ENCODE measurements around the gene IGF2BP2.
"Not testable (repeated sequence)": the region's sequence is repeated elsewhere in the genome, so short reads cannot be mapped to it uniquely, and the experiment has no call there.

The IGF2BP2 gene

DNA sequence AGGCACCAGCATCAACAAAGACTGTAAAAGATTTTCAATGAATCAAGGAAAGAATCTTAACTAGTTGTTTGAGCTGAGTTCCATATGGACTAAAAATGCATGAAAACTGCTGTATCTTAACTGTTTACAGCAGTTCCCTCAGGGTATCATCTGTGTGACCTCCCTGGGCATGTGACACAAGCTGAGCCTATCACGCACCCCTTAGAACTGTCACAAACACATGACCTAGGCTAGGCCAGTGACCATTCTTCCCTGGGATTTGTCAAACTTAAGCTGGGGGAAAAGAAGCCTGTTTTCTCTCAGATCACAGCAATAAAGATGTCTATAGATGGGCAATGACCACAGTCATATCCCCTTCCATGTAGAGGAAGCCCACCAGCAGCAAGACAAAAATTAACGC lies 35.7 kb downstream of the IGF2BP2 start:
- no peak overlapping the region for H3K4me3 ChIP-seq (replicated peaks; ENCODE audit: low read depth, low read length)
- no peak for DNase-seq (ENCODE audit: low read depth)
- TF ChIP-seq, protein P1, sequence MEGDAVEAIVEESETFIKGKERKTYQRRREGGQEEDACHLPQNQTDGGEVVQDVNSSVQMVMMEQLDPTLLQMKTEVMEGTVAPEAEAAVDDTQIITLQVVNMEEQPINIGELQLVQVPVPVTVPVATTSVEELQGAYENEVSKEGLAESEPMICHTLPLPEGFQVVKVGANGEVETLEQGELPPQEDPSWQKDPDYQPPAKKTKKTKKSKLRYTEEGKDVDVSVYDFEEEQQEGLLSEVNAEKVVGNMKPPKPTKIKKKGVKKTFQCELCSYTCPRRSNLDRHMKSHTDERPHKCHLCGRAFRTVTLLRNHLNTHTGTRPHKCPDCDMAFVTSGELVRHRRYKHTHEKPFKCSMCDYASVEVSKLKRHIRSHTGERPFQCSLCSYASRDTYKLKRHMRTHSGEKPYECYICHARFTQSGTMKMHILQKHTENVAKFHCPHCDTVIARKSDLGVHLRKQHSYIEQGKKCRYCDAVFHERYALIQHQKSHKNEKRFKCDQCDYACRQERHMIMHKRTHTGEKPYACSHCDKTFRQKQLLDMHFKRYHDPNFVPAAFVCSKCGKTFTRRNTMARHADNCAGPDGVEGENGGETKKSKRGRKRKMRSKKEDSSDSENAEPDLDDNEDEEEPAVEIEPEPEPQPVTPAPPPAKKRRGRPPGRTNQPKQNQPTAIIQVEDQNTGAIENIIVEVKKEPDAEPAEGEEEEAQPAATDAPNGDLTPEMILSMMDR (IDR thresholded peaks at IDR 0.05; ENCODE audit: low read length, missing control alignments): no peak

DNA sequence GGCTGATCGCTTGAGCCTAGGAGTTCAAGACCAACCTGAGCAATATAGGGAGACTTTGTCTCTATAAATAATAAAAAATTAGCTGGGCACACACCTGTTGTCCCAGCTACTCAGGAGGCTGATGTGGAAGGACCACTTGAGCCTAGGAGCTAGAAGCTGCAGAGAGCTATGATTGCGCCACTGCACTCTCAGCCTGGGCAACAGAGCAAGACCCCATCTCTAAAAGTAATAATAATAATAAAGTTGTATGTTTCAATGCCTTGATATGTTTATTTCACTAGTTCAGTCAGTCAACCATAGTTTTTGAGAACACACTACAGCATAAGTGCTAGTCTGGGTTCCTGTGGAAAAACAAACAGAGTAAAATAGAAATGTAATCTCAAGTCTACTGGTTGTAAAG lies 36.5 kb downstream of the IGF2BP2 start:
- TF ChIP-seq, protein P1 (IDR thresholded peaks at IDR 0.05; ENCODE audit: low read length, missing control alignments): no peak

DNA sequence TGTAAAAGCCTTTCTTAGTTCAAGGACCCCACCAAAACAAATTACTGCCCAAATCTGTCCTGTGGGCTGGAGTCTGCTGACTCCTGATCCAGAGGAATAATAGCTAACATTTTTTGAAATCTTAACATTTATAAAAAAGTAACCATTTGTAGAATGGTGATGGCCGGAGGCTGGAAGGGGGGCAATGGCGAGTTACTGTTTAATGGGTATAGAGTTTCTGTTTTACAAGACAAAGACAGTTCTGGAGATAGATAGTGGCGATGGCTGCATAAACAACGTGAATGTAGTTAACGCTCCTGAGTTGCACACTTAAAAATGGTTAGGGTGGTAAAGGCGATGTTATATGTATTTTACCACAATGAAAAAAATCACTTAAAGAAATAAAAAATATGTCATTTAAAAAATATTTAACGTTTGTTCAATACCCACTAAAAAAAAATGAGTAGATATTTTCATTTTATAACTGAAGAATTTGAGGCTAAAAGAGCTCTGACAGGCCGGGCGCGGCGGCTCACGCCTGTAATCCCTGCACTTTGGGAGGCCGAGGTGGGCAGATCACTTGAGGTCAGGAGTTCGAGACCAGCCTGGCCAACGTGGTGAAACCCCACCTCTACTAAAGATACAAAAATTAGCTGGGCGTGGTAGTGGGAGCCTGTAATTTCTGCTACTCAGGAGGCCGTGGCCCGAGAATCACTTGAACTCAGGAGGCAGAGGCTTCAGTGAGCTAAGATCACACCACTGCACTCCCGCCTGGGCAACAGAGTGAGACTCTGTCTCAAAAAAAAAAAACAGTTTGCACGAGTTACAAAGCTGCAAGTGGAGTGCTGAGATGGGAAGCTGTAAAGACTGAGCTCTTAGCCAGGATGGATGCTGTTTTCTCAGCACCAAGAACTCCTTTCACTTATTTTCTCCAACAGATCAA lies 37.6 kb downstream of the IGF2BP2 start:
- TF ChIP-seq, protein P1 (IDR thresholded peaks at IDR 0.05; ENCODE audit: low read length, missing control alignments): no peak
- H3K4me3 ChIP-seq (replicated peaks; ENCODE audit: low read depth, low read length): no peak overlapping the region
- no peak for DNase-seq (ENCODE audit: low read depth)

More for the DNA sequence above, 36.5 kb downstream of the IGF2BP2 start:
- H3K4me3 ChIP-seq (replicated peaks; ENCODE audit: low read depth, low read length): no peak overlapping the region
- DNase-seq (ENCODE audit: low read depth): no peak

DNA sequence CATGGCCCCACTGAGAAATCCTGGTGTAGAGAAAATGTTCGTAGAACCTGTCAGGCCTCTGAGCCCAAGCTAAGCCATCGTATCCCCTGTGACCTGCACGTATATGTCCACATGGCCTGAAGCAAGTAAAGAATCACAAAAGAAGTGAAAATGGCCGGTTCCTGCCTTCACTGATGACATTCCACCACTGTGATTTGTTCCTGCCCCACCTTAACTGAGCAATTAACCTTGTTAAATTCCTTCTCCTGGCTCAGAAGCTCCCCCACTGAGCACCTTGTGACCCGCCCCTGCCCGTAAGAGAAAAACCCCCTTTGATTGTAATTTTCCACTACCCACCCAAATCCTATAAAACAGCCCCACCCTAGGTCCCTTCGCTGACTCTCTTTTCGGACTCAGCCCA lies 38.6 kb downstream of the IGF2BP2 start:
- not testable (repeated sequence) for DNase-seq (ENCODE audit: low read depth); H3K4me3 ChIP-seq (replicated peaks; ENCODE audit: low read depth, low read length)

DNA sequence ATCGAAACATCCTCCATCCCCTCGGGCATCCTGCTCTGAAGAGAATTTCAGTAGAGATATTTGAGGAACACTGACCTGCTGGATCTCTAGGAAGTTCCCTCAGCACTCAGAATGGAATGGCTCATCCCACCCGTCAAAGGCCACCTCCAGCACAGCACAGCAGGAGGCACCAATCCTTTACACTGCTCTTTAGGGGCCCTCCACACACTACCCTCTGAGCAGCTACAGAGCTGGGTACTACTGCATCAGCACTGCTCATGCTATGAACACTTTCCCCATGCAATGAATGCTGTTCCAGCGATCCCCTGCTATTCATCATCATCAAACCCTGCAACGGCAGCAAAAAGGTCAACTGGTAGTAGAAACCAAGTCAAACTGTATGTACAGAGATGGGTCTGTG lies 40.5 kb downstream of the IGF2BP2 start:
- DNase-seq (ENCODE audit: low read depth): no peak
- no peak overlapping the region for H3K4me3 ChIP-seq (replicated peaks; ENCODE audit: low read depth, low read length)
- TF ChIP-seq, protein P1 (IDR thresholded peaks at IDR 0.05; ENCODE audit: low read length, missing control alignments): no peak

DNA sequence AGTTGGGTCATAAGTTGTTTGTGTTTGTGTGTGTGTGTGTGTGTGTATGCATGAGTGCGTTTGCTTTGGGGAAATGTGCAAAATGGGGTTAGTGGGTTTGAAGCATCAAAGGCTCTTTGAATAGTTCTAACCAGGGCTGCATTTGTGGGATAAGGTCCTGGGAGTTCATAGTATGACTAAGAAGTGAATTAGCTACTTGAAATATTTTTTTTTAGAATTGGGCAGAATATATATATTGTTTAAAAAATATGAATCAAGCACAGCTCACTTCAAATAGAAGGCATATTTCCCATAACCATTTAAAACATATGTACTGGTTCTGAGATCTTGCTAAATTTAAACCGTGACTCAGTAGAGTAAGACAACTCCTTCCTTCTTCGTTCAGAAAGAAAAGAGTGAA lies 43.1 kb downstream of the IGF2BP2 start:
- DNase-seq (ENCODE audit: low read depth): peak; percentile 50
- TF ChIP-seq, protein P1 (IDR thresholded peaks at IDR 0.05; ENCODE audit: low read length, missing control alignments): no peak
- no peak overlapping the region for H3K4me3 ChIP-seq (replicated peaks; ENCODE audit: low read depth, low read length)

DNA sequence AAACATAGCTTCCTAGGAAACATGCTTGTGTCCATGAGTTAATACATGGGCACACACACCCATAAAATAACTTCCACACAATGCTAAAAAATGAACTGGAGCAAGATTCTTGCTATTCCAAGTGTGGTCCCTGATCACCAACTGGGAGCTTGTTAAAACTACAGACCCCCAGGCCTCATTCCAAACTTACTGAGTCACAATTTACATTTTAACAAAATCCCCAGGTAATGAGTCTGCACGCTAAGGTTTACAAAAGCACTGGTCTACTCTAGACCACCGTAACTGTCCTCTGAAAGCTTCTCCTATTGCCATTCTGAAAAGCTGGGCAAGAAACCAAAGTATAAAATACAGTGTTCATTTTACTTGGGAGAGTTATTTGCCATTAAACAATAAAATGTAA lies 45.4 kb downstream of the IGF2BP2 start:
- no peak for DNase-seq (ENCODE audit: low read depth)

More for the DNA sequence above, 45.4 kb downstream of the IGF2BP2 start:
- H3K4me3 ChIP-seq (replicated peaks; ENCODE audit: low read depth, low read length): no peak overlapping the region
- TF ChIP-seq, protein P1 (IDR thresholded peaks at IDR 0.05; ENCODE audit: low read length, missing control alignments): no peak

Measured in fibroblast of pulmonary artery (primary cell).